ENCODE measurements around the gene PCK1.
"Not testable (repeated sequence)": the region's sequence is repeated elsewhere in the genome, so short reads cannot be mapped to it uniquely, and the experiment has no call there.

Gene PCK1

GRCh38 chr20:57560554-57561355 lies at the start of gene PCK1:
PCK1 (plus strand) TSS chr20:57561110; CDS start chr20:57561412, 302 bp downstream.
- DNase-seq (ENCODE audit: low read depth), result no peak

- not testable (repeated sequence) for DNase-seq (ENCODE audit: low read depth)
Measured at GRCh38 chr20:57511709-57512108, 49.2 kb upstream of the PCK1 start.

GRCh38 chr20:57512432-57512831 lies 48.5 kb upstream of the PCK1 start:
- DNase-seq (ENCODE audit: low read depth), result no peak

GRCh38 chr20:57513199-57513598 lies 47.7 kb upstream of the PCK1 start:
- DNase-seq (ENCODE audit: low read depth), result no peak

DNA sequence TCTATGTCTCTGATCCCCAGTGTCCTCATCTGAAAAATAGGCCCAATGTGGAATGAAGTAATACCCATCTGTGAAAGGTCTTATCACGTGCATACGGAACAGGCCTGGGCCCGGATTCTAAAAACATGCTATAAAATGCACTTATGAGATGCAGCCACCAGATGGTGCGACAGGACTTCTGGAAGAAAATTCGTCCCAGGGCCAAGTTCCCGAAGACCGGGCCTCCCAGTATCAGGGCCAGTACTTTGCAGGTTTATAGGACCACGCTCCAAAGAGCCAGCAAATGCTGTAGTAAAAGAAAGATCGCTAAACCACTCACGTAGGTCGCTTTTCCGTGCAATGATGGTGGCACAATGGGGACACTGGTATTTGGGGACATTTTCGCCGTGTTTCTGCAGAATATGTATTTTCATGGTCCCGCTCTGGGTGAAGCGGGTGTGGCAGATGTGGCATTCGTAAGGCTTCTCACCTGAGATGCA lies 46.6 kb upstream of the PCK1 start:
- no peak for DNase-seq (ENCODE audit: low read depth)

GRCh38 chr20:57517904-57518303 lies 43.0 kb upstream of the PCK1 start:
- no peak for DNase-seq (ENCODE audit: low read depth)

GRCh38 chr20:57522380-57523140 lies 38.4 kb upstream of the PCK1 start:
- no peak for DNase-seq (ENCODE audit: low read depth)

GRCh38 chr20:57523782-57524181 lies 37.1 kb upstream of the PCK1 start:
- no peak for DNase-seq (ENCODE audit: low read depth)

DNA sequence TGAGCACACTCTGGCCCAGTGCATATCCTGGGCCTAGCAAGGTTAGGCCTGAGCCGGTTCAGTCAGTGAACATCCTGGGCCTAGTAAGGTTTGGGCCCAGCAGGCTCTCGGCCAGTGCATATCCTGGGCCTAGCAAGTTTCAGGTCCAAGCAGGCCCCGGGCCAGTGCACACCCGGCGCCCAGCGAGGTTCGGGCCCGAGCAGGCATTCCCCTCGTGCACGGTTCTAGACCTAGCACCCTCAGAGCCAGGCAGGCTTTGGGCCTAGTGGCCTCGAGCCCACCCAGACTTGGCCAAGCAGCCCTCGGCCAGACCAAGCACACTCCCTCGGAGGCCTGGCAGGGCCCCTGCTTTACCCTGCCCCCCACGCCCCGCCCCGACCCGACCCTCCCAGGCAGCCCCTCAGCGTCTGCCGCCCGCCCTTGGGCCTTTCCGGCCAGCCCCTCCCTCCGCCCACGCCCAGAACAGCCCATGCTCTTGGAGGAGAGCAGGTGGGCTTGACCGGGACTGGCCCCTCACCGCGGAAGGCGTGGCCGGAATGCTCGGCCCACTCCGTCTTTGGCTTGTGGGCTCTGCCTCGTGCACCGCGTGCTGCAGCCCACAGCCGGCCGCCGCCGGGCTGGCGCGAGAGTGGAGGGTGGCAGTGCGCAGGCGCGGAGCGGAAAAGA lies 36.3 kb upstream of the PCK1 start, which contains the start of gene CTCFL:
TSS of gene CTCFL (minus strand) at position 630 of the 666 bp plus-strand sequence. CDS start 935 bp downstream, outside the sequence.
- DNase-seq (ENCODE audit: low read depth), result no peak

DNA sequence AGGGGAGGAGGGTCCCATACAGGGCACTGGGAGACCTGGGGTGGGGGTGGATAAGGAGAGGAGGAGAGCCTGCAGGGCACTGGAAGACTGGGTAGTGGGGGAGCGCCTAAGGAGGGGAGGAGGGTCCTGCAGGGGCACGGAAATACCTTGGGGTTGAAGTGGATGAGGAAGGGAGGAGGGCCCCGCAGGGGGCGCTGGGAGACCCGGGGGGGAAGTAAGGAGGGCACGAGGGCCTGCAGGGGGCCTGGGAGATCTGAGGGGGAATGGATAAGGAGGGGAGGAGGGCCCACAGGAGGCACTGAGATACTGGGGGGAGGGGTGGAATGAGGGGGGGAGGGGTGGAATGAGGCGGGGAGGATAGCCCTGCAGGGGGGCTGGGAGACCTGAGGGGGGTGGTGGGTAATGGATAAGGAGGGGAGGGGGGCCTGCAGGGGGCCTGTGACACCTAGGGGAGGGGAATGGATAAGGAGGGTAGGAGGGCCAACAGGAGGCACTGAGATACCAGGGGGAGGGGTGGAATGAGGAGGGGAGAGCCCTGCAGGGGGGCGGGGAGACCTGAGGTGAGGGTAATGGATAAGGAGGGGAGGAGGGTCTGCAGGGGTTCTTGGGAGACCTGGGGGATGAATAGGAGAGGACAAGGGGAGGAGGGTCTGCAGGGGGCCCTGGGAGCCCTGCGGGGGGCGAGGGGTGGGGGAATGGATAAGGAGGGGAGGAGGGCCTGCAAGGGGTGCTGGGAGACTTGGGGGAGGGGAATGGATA lies 35.4 kb upstream of the PCK1 start:
- no peak for DNase-seq (ENCODE audit: low read depth)

DNA sequence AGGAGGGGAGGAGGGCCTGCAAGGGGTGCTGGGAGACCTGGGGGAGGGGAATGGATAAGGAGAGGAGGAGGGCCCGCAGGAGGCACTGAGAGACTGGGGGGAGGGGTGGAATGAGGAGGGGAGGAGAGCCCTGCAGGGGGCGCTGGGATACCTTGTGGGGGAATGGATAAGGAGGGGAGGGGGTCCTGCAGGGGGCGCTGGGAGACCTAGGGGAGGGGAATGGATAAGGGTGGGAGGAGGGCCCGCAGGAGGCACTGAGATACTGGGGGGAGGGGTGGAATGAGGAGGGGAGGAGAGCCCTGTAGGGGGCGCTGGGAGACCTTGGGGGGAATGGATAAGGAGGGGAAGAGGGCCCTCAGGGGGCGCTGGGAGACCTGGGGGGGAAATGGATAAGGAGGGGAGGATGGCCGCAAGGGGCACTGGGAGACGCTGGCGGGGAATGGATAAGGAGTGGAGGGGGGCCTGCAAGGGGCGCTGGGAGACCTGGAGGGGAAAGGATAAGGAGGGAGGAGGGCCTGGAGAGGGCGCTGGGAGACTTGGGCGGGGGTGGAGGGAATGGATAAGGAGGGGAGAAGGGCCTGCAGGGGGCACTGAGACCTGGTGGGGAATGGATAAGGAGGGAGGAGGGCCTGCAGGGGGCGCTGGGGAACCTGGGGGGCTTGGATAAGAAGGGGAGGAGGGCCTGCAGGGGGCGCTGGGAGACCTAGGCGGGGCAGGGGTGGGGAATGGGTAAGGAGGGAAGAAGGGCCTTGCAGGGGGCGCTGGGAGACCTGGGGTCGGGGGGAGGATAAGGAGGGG lies 34.6 kb upstream of the PCK1 start:
- no peak for DNase-seq (ENCODE audit: low read depth)

DNA sequence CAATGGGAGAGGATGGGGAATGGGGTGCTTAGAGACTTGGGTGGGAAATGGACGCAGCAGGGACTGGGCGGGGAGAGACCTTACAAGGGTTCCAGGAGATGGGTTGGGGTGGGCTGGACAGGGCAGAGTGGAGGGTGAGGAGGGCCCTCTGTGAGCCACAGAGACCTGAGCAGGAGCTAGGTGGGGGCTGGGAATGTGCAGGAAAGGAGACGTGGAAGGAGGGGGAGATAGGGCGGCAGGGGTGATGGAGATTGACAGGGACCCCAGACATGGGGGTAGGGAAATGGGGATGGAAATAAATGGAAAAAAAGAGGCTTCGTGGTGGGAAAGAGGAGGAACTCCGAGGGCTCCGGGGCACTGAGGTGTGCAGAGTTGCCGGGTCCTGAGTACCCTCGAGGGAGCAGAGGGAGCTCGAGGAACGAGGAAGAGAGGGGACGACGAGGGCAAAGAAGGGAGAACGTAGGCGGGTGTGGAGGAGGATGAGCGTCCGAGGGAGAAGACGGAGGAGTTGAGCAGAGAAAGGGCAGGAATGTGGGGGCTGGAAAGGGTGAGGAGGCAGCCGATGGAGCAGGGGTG lies 33.9 kb upstream of the PCK1 start:
- no peak for DNase-seq (ENCODE audit: low read depth)

DNA sequence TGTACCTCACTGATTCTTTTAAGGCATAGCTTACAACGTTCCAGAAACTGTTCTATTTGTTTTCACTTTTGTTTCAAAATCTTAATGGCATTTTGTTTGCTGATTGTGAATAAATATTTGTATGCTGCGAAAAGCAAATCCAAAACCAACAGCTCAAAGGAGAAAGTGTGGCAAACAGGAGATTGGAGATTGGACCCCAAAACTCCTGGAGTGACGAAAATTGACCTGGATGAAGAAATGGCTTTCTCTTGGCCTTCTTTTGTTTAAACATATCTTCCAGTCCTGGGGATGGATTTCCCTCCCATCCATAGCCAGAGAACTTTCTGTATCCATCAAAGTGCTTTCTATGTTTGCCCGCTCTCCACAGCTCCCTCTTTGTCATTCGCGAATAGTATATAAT lies 33.2 kb upstream of the PCK1 start:
- no peak for DNase-seq (ENCODE audit: low read depth)

GRCh38 chr20:57528148-57528547 lies 32.8 kb upstream of the PCK1 start:
- no peak for DNase-seq (ENCODE audit: low read depth)

DNA sequence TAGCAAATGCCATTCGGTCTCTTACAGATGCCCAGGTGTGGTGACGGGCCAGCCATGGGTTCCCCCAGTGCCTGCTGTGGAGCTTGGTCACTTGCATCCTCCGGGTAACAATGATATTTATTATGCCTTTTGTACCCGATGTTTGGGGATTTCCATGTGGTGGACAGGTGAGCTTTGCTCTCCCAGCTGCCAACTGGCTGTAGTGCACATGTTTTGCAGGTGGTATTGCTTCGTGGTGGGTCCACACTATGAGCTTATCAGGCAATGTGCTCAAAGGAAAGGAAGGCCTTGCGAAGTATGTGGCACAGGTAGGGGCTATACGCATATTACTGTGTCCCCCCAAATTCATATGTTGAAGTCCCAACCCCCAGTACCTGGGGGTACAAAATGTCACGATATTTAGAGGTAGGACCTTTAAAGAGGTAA lies 31.7 kb upstream of the PCK1 start:
- no peak for DNase-seq (ENCODE audit: low read depth)

- DNase-seq (ENCODE audit: low read depth), result no peak
Measured at GRCh38 chr20:57529810-57530209, 31.1 kb upstream of the PCK1 start.

GRCh38 chr20:57530327-57530981 lies 30.5 kb upstream of the PCK1 start:
- DNase-seq (ENCODE audit: low read depth), result no peak

- DNase-seq (ENCODE audit: low read depth), result no peak
Measured at GRCh38 chr20:57532104-57532503, 28.8 kb upstream of the PCK1 start.

DNA sequence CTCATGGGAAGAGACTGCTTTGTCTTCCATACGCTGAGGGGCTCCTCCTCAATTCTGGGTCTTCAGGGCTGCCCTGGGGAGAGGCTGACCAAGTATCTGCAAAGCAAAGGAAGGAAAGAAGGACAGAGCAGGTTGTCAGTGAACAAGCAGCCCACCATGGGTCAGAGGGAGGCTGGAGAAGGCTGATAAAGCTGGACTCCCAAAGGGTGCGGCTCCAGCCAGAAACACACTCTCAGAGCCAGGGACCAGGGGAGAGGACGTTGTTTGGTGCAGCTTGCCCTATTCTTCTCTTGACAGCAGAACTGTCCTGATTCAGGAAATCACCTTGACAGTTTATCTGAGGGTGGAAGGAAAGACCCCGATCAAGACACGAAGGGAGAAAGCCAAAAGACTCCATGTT lies 25.6 kb upstream of the PCK1 start:
- no peak for DNase-seq (ENCODE audit: low read depth)

DNA sequence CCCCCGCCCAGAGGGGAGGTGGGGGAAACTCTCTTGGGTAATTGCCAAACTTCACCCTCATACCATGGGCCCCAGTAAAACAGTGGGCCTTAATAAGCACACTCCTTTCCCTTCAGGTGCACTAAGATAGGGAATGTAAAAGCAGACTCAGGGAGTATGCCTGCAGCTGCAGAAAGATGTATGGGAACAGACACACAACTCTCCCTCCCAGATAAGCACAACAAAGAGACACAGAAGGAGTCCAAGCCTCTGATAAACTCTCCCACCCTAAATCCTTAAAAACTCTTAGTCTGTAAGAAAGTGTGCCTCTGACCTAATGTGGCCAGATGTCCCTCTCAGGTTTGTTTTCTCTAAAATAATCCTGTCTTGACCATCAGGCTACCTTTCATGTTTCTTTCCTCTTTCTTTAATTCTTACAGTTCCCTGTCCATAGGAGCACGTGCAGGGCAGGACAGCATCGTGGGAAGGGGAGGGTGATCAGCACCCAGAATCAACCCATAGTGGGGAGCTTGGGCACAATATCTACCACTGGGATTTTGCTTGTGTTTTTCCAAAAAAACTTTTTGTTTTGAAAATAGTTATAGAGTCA lies 24.7 kb upstream of the PCK1 start:
- DNase-seq (ENCODE audit: low read depth), result no peak
